NCI-H2196 (cell line): ENCODE data around the gene SLC12A5.
A peak's percentile ranks its signal among the peaks of the same experiment; 100 is the strongest.

Experiments
- DNase-seq: peaks from one replicate; lab custom pipeline; 2025; ENCODE audit not compliant: unreplicated experiment; lab: John Stamatoyannopoulos, UW

Gene SLC12A5

GRCh38 chr20:46025376-46025783 is 3.6 kb upstream of the SLC12A5 start:
- DNase-seq = no peak

GRCh38 chr20:46027245-46027853 is 1.7 kb upstream of the SLC12A5 start:
- DNase-seq = no peak

GRCh38 chr20:46028110-46028509 is 905 bp upstream of the SLC12A5 start:
- DNase-seq = no peak

GRCh38 chr20:46030284-46031013 is 1.4 kb downstream of the SLC12A5 start:
- no peak for DNase-seq

GRCh38 chr20:46031014-46031569 is 2.1 kb downstream of the SLC12A5 start:
- DNase-seq = no peak

GRCh38 chr20:46031701-46032254 is 2.8 kb downstream of the SLC12A5 start:
- peak; percentile 96 for DNase-seq

GRCh38 chr20:46034039-46034438 is 5.0 kb downstream of the SLC12A5 start:
- DNase-seq = no peak

GRCh38 chr20:46035253-46035652 is 6.2 kb downstream of the SLC12A5 start:
- no peak for DNase-seq

- DNase-seq = no peak
Measured at GRCh38 chr20:46035713-46036112, 6.7 kb downstream of the SLC12A5 start.

- DNase-seq = no peak
Measured at GRCh38 chr20:46036370-46036769, 7.4 kb downstream of the SLC12A5 start.

- DNase-seq = no peak
Measured at GRCh38 chr20:46037036-46037435, 8.0 kb downstream of the SLC12A5 start.

GRCh38 chr20:46040902-46041535 is 12.0 kb downstream of the SLC12A5 start:
- no peak for DNase-seq

GRCh38 chr20:46043556-46043955 is 14.5 kb downstream of the SLC12A5 start:
- no peak for DNase-seq

GRCh38 chr20:46044896-46045295 is 15.9 kb downstream of the SLC12A5 start:
- DNase-seq = no peak

- DNase-seq = no peak
Measured at GRCh38 chr20:46046588-46047310, 17.7 kb downstream of the SLC12A5 start.

GRCh38 chr20:46047821-46048220 is 18.8 kb downstream of the SLC12A5 start:
- no peak for DNase-seq

- DNase-seq = no peak
Measured at GRCh38 chr20:46049190-46049589, 20.2 kb downstream of the SLC12A5 start.

- DNase-seq = no peak
Measured at GRCh38 chr20:46049815-46050214, 20.8 kb downstream of the SLC12A5 start.

- DNase-seq = no peak
Measured at GRCh38 chr20:46050444-46050843, 21.4 kb downstream of the SLC12A5 start.

GRCh38 chr20:46050885-46051284 is 21.9 kb downstream of the SLC12A5 start:
- no peak for DNase-seq
